Liver (tissue), 3 donors: Measurements from ENCODE around the gene PARD3B.

ENCODE experiments used
- CTCF ChIP-seq: fragments of 150-350 bp; IDR thresholded peaks from 2 replicates; pipeline ENCODE4 v1.5.1; 2017; ENCODE audit warnings: improper control_type of control experiment, low read depth, low read length; ENCODE audit not compliant: missing input control
- SP1 ChIP-seq: IDR thresholded peaks from 2 replicates; pipeline ENCODE4 v1.6.1; 2018; ENCODE audit warnings: antibody characterized with exemption, mild to moderate bottlenecking
- TAF1 ChIP-seq: conservative IDR thresholded peaks from 2 replicates; pipeline ENCODE4 v1.6.1; 2016; ENCODE audit warnings: antibody characterized with exemption, mild to moderate bottlenecking
- donor health status: healthy.
- donor health status: healthy.

- TF ChIP-seq CTCF (no peak), SP1 (no peak), TAF1 (no peak)
These were observed 495.0 kb downstream of the PARD3B start for GRCh38 chr2:205040323-205040722.
